IPS-15b (cell line): Measurements from ENCODE around the gene CELF2.

Source experiments
- H3K27me3 ChIP-seq: one replicate; pipeline ENCODE4 v1.6.1; 2013; ENCODE audit warnings: low read length; ENCODE audit not compliant: control insufficient read depth, insufficient read depth
- H3K36me3 ChIP-seq: one replicate; pipeline ENCODE4 v1.6.1; 2013; ENCODE audit warnings: low read length; ENCODE audit not compliant: control insufficient read depth, insufficient read depth
- H3K4me1 ChIP-seq: one replicate; pipeline ENCODE4 v1.6.1; 2013; ENCODE audit warnings: mild to moderate bottlenecking, low read length; ENCODE audit not compliant: control insufficient read depth, insufficient read depth
- H3K4me3 ChIP-seq: one replicate; pipeline ENCODE4 v1.5.1; 2013; ENCODE audit warnings: low read depth, low read length
- H3K9ac ChIP-seq: one replicate; pipeline ENCODE4 v1.6.1; 2013; ENCODE audit warnings: low read depth, mild to moderate bottlenecking, low read length
- H3K9me3 ChIP-seq: one replicate; pipeline ENCODE4 v1.6.1; 2013; ENCODE audit warnings: mild to moderate bottlenecking, low read length; ENCODE audit not compliant: control insufficient read depth, insufficient read depth

CELF2 gene

GRCh38 chr10:11245981-11246590 is 228.4 kb downstream of the CELF2 start:
- Histone ChIP-seq H3K9me3 (no peaks in the 10 kb centered on the region), H3K27me3 (no peaks in the 10 kb centered on the region), H3K4me1 (peaks cover 10% of the 10 kb centered on the region), H3K9ac (no peak overlapping the region), H3K36me3 (no peaks in the 10 kb centered on the region), H3K4me3 (no peak overlapping the region)

GRCh38 chr10:11246752-11247467 is 229.2 kb downstream of the CELF2 start:
- H3K27me3 ChIP-seq: no peaks in the 10 kb centered on the region
- H3K9ac ChIP-seq: no peak overlapping the region
- H3K36me3 ChIP-seq: no peaks in the 10 kb centered on the region
- H3K4me1 ChIP-seq: peaks cover 10% of the 10 kb centered on the region
- H3K9me3 ChIP-seq: no peaks in the 10 kb centered on the region
- no peak overlapping the region for H3K4me3 ChIP-seq

GRCh38 chr10:11249152-11249807 is 231.6 kb downstream of the CELF2 start:
- peaks cover 10% of the 10 kb centered on the region for H3K4me1 ChIP-seq
- H3K36me3 ChIP-seq: no peaks in the 10 kb centered on the region
- no peak overlapping the region for H3K4me3 ChIP-seq
- H3K9me3 ChIP-seq: no peaks in the 10 kb centered on the region
- H3K27me3 ChIP-seq: no peaks in the 10 kb centered on the region
- H3K9ac ChIP-seq: no peak overlapping the region

DNA sequence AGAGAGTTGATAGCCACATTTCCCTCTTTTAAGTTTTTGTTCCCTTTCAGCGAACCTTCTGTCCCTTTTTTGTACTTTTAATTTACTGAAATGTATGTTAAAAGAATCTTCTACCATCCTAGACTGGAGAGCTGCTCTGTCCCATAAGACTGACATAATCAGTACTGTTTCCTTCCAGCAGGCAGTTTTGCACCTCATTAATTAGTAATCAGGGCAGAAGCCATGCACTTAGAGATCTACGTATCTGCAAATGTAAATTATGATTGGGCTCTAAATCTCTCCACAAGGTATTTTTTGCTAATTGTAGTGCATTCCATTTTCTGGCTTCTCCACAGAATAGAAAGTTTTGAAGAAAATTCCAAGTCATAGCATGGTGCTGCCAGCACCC is 232.1 kb downstream of the CELF2 start:
- peaks cover 10% of the 10 kb centered on the region for H3K4me1 ChIP-seq

GRCh38 chr10:11250304-11250703 is 232.6 kb downstream of the CELF2 start:
- Histone ChIP-seq H3K4me3 (no peak overlapping the region), H3K4me1 (peaks cover 10% of the 10 kb centered on the region), H3K27me3 (no peaks in the 10 kb centered on the region), H3K9me3 (no peaks in the 10 kb centered on the region), H3K9ac (no peak overlapping the region), H3K36me3 (no peaks in the 10 kb centered on the region)

More for the DNA sequence above, 232.1 kb downstream of the CELF2 start:
- no peak overlapping the region for H3K4me3 ChIP-seq
- no peaks in the 10 kb centered on the region for H3K36me3 ChIP-seq
- no peaks in the 10 kb centered on the region for H3K27me3 ChIP-seq
- H3K9me3 ChIP-seq: no peaks in the 10 kb centered on the region
- no peak overlapping the region for H3K9ac ChIP-seq

DNA sequence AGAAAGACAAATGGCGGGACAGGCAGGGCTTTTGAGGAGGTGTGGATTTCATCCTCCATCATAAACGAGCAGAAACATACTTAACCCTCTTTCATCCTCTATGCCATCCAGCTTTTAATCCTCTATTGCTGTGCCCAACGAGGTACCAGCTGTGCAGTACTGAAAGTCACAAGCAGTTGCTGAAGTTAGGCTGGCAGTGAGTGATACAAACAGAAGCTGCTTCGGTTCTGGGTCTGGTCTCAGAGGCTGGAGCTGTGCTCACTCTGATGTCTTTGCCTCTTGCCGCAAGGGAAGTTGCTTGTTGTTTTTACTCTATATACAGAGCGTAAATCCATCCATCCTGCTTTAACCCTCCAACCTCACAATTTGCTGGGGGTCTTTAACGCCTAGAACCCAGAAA is 235.2 kb downstream of the CELF2 start:
- Histone ChIP-seq H3K4me3 (no peak overlapping the region), H3K27me3 (no peaks in the 10 kb centered on the region), H3K9ac (no peak overlapping the region), H3K9me3 (no peaks in the 10 kb centered on the region), H3K4me1 (peaks cover 10% of the 10 kb centered on the region), H3K36me3 (peaks cover 3% of the 10 kb centered on the region)

- no peaks in the 10 kb centered on the region for H3K9me3 ChIP-seq
- H3K4me1 ChIP-seq: peaks cover 10% of the 10 kb centered on the region
- H3K36me3 ChIP-seq: peaks cover 3% of the 10 kb centered on the region
- H3K27me3 ChIP-seq: no peaks in the 10 kb centered on the region
- no peak overlapping the region for H3K4me3 ChIP-seq
- no peak overlapping the region for H3K9ac ChIP-seq
Observed at GRCh38 chr10:11253385-11254002, 235.8 kb downstream of the CELF2 start.

DNA sequence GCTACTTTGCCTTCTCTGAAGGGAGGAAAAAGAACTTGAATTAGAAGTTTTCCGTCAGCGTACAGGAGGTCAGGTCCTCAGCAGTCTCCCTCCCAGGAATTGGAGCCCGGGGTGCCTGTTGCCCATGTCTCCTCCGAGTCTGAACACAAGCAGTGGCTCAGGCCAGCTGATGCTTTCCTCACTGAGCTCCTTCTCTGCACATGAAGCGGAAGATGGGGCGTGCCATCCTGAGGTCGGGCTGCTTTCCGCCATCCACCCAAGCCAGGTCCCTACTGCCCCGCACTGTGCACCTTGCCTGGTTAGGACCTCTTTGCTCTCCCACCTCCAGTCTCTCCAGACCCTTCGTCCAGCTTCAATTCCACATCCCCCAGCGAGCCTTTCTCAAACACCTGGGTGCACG is 237.5 kb downstream of the CELF2 start:
- Histone ChIP-seq H3K4me3 (no peak overlapping the region), H3K36me3 (peaks cover 3% of the 10 kb centered on the region), H3K9me3 (no peaks in the 10 kb centered on the region), H3K4me1 (no peaks in the 10 kb centered on the region), H3K9ac (no peak overlapping the region), H3K27me3 (no peaks in the 10 kb centered on the region)

DNA sequence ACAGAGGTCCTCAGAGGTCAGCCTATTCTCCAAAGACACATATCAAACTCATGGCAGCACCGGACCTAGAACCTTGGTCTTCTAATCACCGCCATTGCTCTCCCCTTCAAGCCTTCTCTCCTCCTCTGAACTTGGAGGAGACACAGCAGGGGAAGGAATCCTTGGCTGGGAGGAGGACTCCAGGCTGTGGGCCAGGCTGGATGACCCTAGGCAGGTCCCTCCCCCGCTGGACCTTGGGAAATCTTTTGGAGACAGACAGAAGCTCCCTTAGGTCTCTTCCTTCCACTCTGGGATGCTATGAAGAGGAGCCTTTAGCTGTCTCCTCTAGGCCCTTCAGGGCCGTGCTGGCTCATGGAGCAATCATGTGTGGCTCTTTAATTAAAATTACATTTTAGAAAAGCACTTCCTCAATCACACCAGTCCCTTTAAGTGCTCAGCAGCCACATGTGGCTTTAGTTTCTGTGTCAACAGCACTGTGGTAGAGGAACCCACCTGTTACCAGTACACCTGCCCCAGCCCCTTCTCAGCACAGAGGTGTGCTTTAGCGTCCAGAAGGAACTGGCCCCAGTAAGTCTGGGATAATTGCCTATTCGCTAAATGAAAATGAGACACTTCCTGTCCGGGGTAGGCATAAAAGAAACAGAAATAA is 238.2 kb downstream of the CELF2 start:
- Histone ChIP-seq H3K4me1 (no peaks in the 10 kb centered on the region), H3K9me3 (no peaks in the 10 kb centered on the region), H3K36me3 (peaks cover 3% of the 10 kb centered on the region), H3K4me3 (no peak overlapping the region), H3K27me3 (no peaks in the 10 kb centered on the region), H3K9ac (no peak overlapping the region)

DNA sequence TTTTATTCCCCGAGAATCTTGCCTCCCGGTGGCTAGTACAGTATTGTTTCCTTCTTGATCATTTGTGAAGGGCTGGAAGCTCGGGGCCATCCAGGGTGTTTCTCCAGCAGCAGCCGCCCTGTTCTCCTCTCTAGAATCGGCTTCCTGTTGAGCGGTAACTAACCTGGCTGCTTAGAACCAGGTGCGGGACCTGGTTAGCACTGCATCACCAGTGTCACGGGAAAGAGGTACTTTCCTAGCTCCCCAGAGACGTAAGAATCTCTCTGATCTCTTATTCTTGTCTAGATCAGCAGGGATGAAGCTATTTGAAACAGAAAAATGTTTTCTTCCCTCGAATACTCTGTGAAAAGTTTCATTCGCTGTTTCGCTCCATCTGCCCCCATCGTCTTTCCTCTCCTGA is 239.2 kb downstream of the CELF2 start:
- no peaks in the 10 kb centered on the region for H3K4me1 ChIP-seq
- H3K27me3 ChIP-seq: no peaks in the 10 kb centered on the region
- no peaks in the 10 kb centered on the region for H3K9me3 ChIP-seq
- H3K9ac ChIP-seq: no peak overlapping the region
- no peak overlapping the region for H3K4me3 ChIP-seq
- peaks cover 3% of the 10 kb centered on the region for H3K36me3 ChIP-seq

GRCh38 chr10:11257440-11258090 is 239.9 kb downstream of the CELF2 start:
- no peaks in the 10 kb centered on the region for H3K27me3 ChIP-seq
- no peak overlapping the region for H3K4me3 ChIP-seq
- H3K9me3 ChIP-seq: no peaks in the 10 kb centered on the region
- peaks cover 3% of the 10 kb centered on the region for H3K36me3 ChIP-seq
- H3K4me1 ChIP-seq: no peaks in the 10 kb centered on the region
- H3K9ac ChIP-seq: no peak overlapping the region
